ENCODE results near the gene TAF11L13.

TAF11L13 gene

DNA sequence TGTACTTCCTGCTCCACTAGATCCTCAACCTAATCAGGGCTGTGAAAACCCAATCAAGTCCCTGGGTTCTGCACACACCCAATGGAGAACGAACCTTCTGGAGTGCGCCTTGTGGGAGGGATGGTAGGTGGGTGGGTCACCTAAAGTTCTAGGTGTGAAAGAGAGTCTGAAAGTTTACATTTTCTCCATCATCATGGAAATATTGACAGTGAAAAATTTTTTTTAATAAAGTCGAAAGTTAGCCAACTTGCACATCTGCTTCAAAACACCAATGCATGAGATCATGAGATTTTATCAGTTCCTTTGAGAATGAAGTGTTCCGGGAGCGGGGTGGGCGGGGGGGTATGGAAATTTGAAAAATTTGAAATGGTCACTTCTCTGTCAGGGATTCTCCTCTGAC is 24.0 kb downstream of the TAF11L13 start:
- Histone ChIP-seq H3K4me3 (replicated peaks; ENCODE audit: low read depth, low read length) (no peak overlapping the region), H3K27me3 (replicated peaks; ENCODE audit: control insufficient read depth, insufficient read depth, low read length) (no peaks in the 10 kb centered on the region), H3K36me3 (ENCODE audit: control insufficient read depth, insufficient read depth, low read length) (no peaks in the 10 kb centered on the region)
- DNase-seq (ENCODE audit: extremely low read depth, insufficient read length): no peak
- TF ChIP-seq, protein P1, sequence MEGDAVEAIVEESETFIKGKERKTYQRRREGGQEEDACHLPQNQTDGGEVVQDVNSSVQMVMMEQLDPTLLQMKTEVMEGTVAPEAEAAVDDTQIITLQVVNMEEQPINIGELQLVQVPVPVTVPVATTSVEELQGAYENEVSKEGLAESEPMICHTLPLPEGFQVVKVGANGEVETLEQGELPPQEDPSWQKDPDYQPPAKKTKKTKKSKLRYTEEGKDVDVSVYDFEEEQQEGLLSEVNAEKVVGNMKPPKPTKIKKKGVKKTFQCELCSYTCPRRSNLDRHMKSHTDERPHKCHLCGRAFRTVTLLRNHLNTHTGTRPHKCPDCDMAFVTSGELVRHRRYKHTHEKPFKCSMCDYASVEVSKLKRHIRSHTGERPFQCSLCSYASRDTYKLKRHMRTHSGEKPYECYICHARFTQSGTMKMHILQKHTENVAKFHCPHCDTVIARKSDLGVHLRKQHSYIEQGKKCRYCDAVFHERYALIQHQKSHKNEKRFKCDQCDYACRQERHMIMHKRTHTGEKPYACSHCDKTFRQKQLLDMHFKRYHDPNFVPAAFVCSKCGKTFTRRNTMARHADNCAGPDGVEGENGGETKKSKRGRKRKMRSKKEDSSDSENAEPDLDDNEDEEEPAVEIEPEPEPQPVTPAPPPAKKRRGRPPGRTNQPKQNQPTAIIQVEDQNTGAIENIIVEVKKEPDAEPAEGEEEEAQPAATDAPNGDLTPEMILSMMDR (IDR thresholded peaks at IDR 0.05; ENCODE audit: insufficient read depth, low read length, poor library complexity, severe bottlenecking): no peak

- H3K4me3 ChIP-seq (replicated peaks; ENCODE audit: low read depth, low read length): no peak overlapping the region
- H3K27me3 ChIP-seq (replicated peaks; ENCODE audit: control insufficient read depth, insufficient read depth, low read length): no peaks in the 10 kb centered on the region
- TF ChIP-seq, protein P1 (IDR thresholded peaks at IDR 0.05; ENCODE audit: insufficient read depth, low read length, poor library complexity, severe bottlenecking): no peak
- H3K36me3 ChIP-seq (ENCODE audit: control insufficient read depth, insufficient read depth, low read length): no peaks in the 10 kb centered on the region
- no peak for DNase-seq (ENCODE audit: extremely low read depth, insufficient read length)
Measured at GRCh38 chr5:17663182-17663581, 31.3 kb downstream of the TAF11L13 start.

DNA sequence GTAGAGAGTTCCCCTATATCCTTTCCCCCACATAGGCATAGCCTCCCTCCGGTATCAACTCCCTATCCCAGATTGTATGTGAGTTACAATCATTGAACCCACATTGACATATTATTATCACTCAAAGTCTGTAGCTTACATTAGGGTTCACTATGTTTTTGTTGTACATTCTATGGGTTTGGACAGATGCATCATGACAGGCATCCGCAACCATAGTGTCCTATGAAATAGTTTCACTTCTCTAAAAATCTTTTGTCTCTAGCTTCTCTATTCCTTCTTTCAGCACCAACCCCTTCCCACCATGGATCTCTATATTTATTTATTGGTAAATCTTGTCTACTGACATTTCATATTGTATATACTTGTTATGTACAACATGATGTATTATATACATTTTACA is 33.9 kb downstream of the TAF11L13 start:
- H3K4me3 ChIP-seq (replicated peaks; ENCODE audit: low read depth, low read length): no peak overlapping the region
- H3K36me3 ChIP-seq (ENCODE audit: control insufficient read depth, insufficient read depth, low read length): no peaks in the 10 kb centered on the region
- no peaks in the 10 kb centered on the region for H3K27me3 ChIP-seq (replicated peaks; ENCODE audit: control insufficient read depth, insufficient read depth, low read length)
- TF ChIP-seq, protein P1 (IDR thresholded peaks at IDR 0.05; ENCODE audit: insufficient read depth, low read length, poor library complexity, severe bottlenecking): no peak
- DNase-seq (ENCODE audit: extremely low read depth, insufficient read length): no peak

- no peak for DNase-seq (ENCODE audit: extremely low read depth, insufficient read length)
- TF ChIP-seq, protein P1 (IDR thresholded peaks at IDR 0.05; ENCODE audit: insufficient read depth, low read length, poor library complexity, severe bottlenecking): no peak
- no peaks in the 10 kb centered on the region for H3K27me3 ChIP-seq (replicated peaks; ENCODE audit: control insufficient read depth, insufficient read depth, low read length)
- H3K36me3 ChIP-seq (ENCODE audit: control insufficient read depth, insufficient read depth, low read length): no peaks in the 10 kb centered on the region
- H3K4me3 ChIP-seq (replicated peaks; ENCODE audit: low read depth, low read length): no peak overlapping the region
Measured at GRCh38 chr5:17666726-17667235, 34.9 kb downstream of the TAF11L13 start.

DNA sequence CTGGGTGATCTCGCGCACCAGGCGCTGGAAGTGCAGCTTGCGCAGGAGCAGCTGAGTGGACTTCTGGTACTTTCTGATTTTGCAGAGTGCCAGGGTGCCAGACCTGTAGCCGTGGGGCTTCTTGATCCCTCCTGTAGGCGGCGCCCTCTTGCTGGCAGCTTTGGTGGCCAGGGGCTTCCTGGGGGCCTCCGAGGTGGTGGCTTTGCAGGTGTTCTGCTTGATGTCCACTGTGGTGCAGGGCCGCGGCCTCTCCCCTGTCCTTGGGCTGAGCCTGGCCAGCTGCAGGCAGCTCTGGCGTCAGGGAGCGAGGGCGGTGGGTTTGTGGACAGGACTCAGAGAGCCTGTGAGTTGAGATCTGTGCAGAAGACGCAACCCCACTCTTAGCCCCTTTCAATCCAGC is 38.5 kb downstream of the TAF11L13 start:
- H3K4me3 ChIP-seq (replicated peaks; ENCODE audit: low read depth, low read length): no peak overlapping the region
- TF ChIP-seq, protein P1 (IDR thresholded peaks at IDR 0.05; ENCODE audit: insufficient read depth, low read length, poor library complexity, severe bottlenecking): no peak

GRCh38 chr5:17678751-17679324 is 47.0 kb downstream of the TAF11L13 start:
- H3K27me3 ChIP-seq (replicated peaks; ENCODE audit: control insufficient read depth, insufficient read depth, low read length): no peaks in the 10 kb centered on the region
- TF ChIP-seq, protein P1 (IDR thresholded peaks at IDR 0.05; ENCODE audit: insufficient read depth, low read length, poor library complexity, severe bottlenecking): no peak
- H3K4me3 ChIP-seq (replicated peaks; ENCODE audit: low read depth, low read length): no peak overlapping the region
- DNase-seq (ENCODE audit: extremely low read depth, insufficient read length): no peak
- no peaks in the 10 kb centered on the region for H3K36me3 ChIP-seq (ENCODE audit: control insufficient read depth, insufficient read depth, low read length)

More for the DNA sequence above, 38.5 kb downstream of the TAF11L13 start:
- Histone ChIP-seq H3K27me3 (replicated peaks; ENCODE audit: control insufficient read depth, insufficient read depth, low read length) (no peaks in the 10 kb centered on the region), H3K36me3 (ENCODE audit: control insufficient read depth, insufficient read depth, low read length) (no peaks in the 10 kb centered on the region)
- no peak for DNase-seq (ENCODE audit: extremely low read depth, insufficient read length)

All from GM06990 (cell line).